HG03280 (cell line): ENCODE results near the gene FOXC2.
"Not testable (repeated sequence)": the region's sequence is repeated elsewhere in the genome, so short reads cannot be mapped to it uniquely, and the experiment has no call there.

Experiments
- ATAC-seq: cut with Tn5 transposase; IDR thresholded peaks from one replicate; pipeline ENCODE4 v1.9.1; 2021; ENCODE audit warnings: mild to moderate bottlenecking, moderate library complexity; ENCODE audit not compliant: unreplicated experiment

Gene FOXC2

DNA sequence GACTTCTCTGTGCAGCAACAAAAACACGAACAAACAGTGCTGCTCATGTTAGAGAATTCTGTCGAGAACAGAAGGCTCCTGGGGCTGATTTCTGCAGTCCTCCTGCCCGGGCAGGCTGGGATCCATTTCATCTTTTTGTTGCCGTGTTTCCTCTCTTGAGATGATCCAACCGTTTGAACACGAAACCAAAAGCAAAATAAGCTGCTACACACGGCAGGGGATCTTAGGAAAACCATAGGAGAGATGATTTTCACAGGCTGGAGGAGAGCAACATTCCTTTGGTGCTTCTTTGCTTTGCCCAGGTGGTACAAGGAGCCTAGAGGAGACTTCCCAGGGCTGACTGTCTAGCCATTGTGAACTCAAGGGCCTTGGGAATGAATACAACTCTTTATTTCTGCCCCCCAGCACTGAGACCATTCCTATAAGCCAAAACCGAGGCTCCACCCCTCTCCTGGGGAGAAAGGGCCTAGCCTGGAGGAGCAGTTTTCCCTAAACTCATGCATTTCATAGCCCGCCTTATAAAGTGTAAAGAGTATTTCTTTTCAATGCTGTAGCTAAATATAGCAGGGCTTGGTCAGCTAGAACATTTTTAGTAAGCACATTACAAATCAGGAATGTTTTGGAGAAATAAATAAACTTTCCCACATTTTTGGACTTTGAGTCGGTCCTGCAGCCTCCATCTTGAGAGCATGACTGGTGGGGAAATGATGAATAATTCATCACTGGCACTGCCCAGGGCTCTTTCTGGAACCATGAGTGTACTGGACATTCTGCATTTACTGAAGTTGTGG is 19.4 kb downstream of the FOXC2 start:
- no peak for ATAC-seq

DNA sequence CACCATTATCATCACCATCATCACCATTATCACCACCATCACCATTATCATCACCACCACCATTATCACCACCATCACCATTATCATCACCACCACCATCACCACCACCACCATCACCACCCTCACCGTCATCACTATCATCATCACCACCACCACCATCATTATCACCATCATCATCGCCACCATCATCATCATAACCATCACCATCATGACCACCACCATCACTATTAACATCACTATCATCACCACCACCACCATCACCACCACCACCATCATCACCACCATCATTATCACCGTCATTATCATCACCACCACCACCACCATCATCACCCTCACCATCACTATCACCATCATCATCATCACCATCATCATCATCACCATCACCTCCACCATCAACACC is 20.9 kb downstream of the FOXC2 start:
- ATAC-seq, result no peak

DNA sequence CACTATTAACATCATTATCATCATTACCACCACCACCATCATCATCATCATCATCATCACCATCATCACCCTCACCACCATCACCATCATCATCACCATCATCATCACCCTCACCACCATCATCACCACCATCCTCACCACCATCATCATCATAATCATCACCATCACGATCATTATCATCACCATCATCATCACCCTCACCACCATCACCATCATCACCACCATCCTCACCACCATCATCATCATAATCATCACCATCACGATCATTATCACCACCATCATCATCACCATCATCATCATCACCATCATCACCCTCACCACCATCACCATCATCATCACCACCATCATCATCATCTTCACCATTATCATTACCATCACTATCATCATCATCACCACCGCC is 21.3 kb downstream of the FOXC2 start:
- ATAC-seq, result not testable (repeated sequence)

DNA sequence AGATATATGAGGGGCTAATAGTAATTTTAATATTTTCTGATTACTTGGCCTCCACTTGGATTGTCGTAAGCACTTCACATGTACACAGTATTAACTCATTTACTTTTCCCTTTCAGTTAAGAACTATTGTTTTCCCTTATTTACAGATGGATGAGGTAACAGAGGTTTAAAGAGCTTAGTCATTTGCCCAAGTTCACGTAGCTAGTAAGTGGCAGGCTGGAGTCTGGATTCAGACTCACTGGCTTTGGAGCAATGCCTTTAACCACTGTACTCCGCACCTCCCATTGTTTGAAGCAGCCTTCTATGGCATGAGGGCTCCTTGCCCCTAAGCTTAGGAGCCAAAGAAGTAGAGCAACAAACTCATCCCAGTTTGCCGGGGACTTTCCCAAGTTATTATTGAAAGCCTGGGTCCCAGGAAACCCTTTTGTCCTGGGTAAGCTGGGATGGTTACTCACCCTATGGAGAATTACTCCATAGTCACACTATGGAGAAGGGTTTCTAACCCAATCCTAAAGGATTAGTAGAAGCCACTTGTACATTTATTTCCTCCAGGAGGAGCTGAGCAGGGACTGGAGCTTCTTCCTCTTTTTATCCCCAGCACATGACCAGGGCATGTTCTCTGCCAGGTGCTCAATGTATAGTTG is 24.0 kb downstream of the FOXC2 start:
- no peak for ATAC-seq

DNA sequence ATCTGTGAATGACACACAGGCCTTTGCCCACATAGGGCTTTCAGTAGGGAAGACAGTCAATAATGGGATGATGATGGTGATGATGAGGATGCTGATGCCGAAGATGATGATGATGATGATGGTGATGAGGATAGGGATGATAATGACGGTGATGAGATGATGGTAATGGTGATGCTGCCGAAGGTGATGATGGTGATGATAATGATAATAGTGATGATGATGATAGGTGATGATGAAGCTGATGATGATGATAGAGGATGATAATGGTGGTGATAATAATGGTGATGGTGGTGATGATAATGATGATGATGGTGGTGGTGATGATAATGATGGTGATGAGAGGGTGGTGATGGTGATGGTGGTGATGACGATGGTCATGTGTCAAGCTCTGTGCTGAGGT is 24.6 kb downstream of the FOXC2 start:
- ATAC-seq, result no peak

DNA sequence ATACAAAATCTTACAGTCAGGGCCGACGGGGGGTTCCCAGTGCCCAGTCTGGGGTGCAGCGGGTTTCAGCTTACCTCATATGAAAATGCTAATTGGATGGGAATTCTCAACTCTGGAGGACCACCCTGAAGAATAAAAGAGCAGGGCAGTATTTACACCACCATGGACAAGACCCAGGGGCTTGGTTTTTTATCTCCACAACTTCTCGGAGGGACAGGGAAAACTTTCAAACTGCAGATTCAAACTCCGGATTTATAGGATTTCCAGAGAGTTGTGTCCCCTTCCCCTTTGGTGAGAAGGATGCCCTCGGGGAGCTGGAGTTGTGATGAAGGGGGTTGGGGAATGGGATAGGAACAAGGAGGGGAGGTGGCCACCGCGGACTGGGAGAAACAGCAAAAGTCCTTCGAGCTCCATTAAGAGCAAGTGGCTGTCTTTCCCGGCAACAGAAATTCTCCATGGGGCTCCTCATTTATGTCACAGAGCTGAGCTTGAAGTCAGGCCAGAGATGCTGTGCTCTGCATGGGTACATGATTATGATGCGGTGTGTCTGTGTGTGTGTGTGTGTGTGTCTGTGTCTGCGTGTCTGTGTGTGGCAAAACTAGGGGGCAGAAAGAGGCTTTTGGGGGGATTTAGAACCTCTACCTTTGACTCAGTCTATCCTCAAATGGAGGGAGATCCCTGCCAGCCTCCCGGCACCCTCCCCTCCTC is 27.4 kb downstream of the FOXC2 start:
- ATAC-seq, result no peak

DNA sequence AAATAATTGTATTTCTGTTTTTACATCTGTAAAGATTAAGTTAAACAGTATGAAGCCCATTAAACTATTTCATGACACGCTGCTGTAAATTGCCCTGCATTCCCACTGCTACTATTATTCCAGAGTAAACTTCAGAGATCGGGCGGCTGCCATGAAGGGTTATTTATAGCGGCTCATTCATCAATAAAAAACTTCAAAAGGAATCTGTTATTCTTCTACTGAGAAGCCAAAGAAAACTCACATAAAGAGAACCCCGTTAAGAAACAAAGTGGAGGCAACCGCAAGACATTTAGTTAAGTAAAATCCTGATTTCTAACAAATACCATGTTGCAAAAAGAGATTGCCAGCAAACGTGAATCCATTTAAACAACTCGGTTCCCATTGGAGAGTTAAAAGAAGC is 28.1 kb downstream of the FOXC2 start:
- no peak for ATAC-seq

DNA sequence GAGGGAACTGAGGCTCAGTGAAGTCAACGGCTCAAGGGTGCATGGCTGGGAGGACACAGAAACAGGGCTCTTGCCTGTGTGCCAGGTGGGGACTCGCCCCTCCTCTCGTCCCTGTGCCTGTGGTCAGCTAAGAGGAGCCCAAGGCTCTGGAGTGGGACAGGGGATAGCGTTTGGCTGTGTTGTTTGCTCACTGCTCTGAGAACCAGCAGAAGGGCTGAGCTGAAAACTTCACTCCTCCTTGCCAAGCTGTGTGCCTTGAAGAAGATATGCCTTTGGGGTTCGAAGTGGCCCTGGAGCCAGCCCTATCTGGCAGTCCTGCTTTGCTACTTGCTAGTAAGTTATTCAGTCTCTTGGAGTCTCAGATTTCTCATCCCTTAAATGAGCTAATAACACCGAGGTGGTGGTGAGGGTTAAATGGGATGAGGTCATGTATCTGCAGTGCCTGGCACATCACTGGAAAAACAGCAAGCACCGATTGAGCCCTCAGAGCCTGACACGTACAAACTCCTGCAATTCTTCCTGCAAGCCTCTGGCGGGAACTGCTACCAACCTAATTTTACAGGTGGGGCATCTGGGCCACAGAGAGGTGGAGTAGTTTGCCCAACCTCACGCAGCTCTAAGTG is 29.5 kb downstream of the FOXC2 start:
- ATAC-seq, result no peak

DNA sequence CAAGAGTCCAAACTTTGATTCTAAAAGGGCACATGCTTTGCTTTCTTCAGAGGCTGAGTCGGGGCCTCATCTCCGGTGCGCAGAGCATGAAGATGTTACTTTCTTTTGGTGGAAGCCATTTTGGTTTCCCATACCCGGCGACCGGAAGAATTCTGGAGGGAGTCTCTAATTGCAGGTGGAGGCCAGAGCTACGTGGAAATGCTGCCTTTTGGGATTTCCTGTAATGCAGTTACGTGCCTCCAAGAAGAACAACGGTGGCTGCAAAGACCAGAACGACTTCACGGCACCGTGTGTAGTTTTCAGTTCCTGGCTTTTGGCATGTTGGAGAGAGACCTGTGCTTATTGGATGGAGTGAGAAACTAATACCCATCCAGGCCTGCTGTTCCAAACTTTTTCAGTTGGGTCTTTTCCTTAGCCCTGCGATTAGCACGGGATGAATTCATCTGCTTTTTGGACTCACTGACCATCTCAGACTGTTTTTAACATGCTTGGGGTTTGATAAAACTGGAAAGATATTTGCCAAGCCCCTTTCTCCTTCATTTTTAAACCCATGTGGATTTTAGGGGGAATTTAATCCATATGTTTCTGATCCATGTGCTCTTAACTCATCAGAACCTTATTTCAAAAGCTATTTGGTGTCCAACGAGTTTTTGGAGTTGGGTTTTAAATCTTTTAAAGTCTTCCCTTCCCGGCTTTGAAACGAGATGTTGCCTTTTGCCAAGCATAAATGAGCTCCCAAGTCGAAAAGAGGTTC is 30.7 kb downstream of the FOXC2 start:
- no peak for ATAC-seq

DNA sequence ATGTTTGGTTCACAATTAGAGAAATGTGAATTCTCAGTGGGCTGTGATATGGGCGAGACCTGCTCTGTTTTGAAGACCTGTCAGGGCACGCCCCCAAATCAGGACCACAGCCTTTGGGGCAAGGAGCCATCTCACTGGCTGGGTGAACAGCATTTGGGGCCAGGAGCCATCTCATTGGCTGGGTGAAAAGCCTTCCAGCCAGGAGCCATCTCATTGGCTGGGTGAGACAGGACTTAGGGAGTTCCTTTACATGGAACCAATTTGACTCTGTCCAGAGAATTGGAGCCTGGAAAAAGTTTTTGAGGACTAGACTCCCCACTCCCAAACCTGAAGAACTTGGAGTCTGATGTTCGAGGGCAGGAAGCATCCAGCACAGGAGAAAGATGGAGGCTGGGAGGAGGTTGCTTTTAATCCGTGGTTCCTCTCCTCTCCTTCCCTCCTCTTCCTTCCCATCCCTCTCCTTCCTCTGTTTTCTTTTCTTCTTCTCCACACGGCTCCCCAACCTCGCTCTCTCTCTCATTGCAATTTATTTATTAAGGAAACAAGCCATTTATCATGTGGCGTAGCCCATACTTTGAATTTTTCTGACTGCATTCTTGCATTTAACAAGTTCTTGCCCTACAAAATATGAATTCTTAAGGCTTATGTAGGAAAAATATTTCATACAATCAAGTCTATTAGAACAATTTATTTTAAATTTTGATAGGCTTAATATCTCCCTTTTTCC is 31.4 kb downstream of the FOXC2 start:
- no peak for ATAC-seq

DNA sequence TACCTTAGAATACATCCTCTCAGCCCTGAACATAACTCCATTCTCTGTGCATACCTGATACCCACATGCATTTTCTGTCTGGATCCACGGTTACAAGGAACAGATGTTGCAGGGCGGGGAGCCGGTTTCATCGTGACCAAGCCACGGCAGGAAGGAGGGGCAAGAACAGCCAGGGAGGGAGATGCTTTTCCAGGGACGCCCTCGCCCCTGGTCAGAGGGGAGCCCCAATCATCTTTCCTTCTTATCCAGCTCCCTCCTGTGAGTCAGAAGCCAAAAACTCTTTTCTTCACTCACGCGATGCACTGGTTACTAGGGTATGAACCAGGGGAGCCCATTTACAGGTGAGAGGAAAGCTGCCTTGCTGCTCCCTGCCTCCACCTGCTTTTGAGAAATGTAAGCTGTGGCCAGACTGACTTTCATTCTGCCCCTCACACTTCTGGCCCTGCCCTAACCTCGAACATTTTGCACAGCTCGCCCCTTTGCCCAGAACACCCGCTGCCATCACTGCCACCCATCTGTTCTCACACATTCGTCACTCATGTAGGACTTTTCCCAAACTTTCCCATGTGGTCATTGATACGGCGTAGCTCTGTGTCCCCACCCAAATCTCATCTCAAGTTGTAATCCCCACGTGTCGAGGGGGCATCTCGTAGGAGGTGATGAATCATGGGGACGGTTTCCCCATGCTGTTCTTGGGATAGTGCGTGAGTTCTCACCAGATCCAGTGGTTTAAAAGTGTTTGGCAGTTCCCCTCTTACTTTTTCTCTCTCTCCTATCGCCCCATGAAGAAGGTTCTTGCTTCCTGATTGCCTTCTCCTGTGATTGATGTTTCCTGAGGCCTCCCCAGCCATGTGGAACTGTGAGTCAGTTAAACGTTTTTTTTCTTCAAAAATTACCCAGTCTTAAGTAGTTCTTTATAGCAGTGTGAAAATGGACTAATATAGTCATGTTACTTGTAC is 32.3 kb downstream of the FOXC2 start:
- ATAC-seq, result no peak

DNA sequence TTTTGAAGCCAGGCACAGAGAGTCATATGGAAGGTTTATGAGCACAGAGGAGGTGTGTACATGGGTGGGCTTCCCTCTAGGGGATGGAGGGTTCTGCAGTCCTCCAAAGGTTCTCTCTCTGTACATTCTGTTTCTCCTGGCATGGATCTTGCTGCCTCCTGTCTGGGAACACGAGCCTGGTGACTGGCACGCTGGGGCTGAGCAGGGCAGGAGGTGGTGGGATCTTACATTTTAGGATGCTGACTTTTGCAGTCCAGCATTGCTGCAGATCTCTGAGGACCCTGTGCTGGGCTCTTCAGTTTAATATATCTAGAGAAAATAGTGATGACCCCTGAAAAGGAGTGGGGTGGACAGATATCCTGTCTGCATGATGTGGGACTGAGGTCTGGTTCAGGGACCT is 34.7 kb downstream of the FOXC2 start:
- ATAC-seq, result no peak

DNA sequence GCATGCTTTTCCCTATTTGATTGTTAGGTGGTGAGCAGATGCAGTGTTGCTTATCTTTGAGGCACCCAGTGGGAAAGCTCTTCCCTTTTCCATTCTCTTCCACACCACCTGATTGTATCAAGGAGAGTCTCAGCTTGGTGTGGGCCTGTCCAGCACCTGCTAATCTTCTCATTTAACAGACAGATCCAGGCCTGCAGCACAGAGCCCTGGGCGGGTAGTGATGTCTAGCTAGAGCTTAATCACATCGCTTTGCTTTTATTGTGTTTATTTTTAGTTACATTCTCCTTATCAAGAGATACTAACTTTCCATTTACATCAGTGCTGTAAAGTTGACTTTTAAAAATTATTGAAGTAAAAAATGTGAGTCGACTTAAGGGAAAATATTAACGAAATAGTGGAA is 35.9 kb downstream of the FOXC2 start:
- no peak for ATAC-seq

DNA sequence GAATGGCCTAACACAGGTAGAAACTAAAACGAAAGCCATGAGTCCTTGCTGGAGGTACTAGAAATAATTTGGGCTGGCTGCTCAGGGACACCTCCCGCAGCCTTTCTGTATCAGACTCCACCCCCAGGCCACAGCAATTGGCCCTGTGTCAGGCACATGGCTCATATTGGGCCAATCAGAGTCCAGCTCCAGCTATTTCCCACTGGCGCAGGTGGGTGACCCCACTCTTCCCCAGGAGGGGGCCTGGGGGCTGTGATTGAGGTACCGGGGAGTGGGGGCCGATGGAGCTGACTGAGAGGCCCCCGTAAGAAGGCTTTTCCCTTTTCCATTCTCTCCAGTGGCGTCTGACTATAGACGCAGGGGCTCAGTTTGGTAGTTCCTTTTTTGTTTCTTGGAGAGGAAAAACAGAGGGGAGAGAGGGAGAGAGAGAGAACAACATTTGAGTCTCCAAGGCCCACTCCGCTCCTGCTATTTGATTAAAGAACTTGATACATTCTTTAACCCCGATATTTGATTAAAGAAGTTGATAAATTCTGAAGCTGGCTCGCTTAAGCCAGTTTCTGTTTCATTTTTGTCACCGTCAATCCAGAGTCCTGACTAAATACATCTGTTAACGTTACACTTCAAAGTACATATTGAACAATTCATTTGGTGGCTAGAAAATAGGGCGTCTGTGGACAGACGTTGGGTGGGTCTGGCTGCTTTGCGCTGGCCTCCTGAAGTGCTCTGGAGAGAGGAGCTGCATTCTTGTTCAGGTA is 38.0 kb downstream of the FOXC2 start:
- ATAC-seq, result peak; percentile 48

DNA sequence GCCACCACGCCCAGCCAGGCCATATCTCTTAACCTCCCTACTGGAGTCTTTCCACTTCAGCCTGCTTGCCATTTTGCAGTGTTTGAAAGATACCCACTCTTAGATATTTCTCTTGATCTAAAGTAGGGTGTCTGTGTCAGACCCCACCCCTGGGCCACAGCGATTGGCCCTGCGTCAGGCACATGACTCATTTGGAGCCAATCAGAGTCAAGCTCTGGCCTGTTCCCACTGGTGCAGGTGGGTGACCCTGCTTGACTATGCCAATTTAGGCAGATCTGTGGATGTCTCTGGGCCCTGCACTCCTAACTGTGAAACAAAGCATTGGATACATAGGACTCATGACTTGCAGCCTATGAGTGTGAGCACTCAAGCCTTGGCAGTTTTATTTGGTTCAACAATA is 39.3 kb downstream of the FOXC2 start:
- ATAC-seq, result no peak

DNA sequence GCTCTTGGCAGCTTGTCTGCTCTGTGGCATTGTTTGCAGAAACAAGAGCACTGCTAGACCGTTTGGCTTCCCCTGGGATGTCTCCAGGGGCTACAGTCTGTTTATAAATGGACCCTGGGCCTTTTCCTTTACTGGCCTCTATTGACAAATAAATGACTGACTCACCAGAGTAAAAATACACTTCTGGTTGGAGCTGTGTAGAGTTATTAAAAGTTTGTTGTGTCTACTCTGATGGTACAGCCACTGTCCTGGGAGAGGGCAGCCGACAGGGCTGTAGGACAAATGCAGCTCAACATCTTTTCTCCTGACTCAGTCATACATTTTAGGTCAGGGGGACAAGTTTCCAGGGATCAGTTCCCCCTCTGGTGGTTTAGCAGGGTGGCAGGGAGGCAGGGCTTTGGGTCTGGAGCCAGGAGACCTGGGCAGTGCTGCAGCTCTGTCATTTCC is 41.7 kb downstream of the FOXC2 start:
- no peak for ATAC-seq

DNA sequence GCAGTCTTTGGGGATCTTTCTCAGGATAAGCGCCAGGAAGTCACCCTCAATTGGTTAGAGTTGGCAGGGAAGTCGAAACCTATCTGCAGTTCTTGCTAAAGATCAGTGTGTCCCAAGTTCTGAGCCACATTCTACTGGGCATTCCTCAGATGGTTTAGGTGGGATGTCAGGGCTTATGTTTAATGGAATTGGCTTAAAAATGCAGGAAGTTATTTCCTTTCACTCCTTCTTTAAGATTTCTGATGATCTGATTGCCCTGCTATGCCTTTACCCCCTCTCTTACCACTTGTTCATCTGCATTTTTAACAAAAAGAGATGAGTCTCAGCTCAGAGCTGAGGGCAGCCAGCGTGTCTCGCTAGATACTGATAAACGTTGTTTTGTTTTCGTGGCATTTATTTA is 42.5 kb downstream of the FOXC2 start:
- no peak for ATAC-seq

DNA sequence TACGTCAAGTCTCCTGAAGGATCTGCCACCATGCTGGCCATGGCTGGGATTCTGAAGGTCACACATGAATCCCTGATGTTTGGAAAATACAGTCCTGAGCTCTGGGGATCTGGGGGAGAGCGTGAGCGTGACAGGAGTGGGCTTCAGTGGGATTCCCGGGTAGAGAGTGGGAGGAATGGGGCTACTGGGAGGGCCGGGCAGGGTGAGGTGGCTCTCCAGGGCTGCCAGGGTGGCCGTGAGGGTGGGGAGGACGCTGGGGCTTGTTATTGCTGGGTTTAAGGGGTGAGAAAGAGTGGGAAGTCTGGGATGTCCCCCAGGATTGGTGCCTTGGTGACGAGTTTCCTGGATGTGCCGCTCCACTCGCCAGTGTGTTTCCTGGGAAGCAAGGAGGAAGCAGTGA is 43.0 kb downstream of the FOXC2 start:
- ATAC-seq, result no peak
